ENCODE results near the gene PKDCC.

GRCh38 chr2:42079737-42080287, 32.0 kb downstream of the PKDCC start:
- TF ChIP-seq EZH2 (IDR thresholded peaks at IDR 0.05; ENCODE audit: insufficient read depth, poor library complexity, severe bottlenecking): no peak
- TF ChIP-seq EZH2phosphoT487 (IDR thresholded peaks at IDR 0.05; ENCODE audit: insufficient read depth, low read depth): no peak
